ENCODE data around the gene POLA1. TPM values are rescaled to one million over a fixed set of nuclear protein-coding genes. Genes with fewer than 3 reads are reported as not detected.
"Not testable (repeated sequence)": the region's sequence is repeated elsewhere in the genome, so short reads cannot be mapped to it uniquely, and the experiment has no call there.

Gene POLA1
- total RNA-seq (1 to 10 TPM; 8.7 to 9.1 TPM), polyA plus RNA-seq (1 to 10 TPM; 4.9 to 5.4 TPM)

GRCh38 chrX:24693453-24694202 is at the start of gene POLA1:
Gene POLA1 (plus strand): TSS chrX:24693918. CDS start chrX:24693962, 44 bp downstream.
- intact Hi-C loops (cut with micrococcal nuclease): no loop called here
- H3K4me1 ChIP-seq (ENCODE audit: insufficient read depth, low read length): peaks cover 12% of the 10 kb centered on the region
- no peaks in the 10 kb centered on the region for H3K36me3 ChIP-seq (ENCODE audit: insufficient read depth, low read length)
- ChIA-PET CTCF (ENCODE audit: partially characterized antibody) (no interaction called here), POLR2A (ENCODE audit: partially characterized antibody) (no interaction called here)
- Mint-ChIP-seq H3K36me3 (peaks cover 0 to 3% of the 10 kb centered on the region in 2 donors), H3K9me3 (no peaks in the 10 kb centered on the region), H3K4me3 (peak within 1 kb of the TSS; percentile 88 to 92 (median 92)), H3K4me1 (peaks cover 6 to 27% (median 16%) of the 10 kb centered on the region in 4 donors), H3K27me3 (no peaks in the 10 kb centered on the region), H3K27ac (peak within 1 kb of the TSS; percentile 64 to 93 (median 82))
- H3K27ac ChIP-seq (ENCODE audit: low read depth, low read length): peak within 1 kb of the TSS; percentile 28
- H3K9me3 ChIP-seq (ENCODE audit: control insufficient read depth in 1 of 2, low read length in 2 of 2): no peaks in the 10 kb centered on the region
- no peaks in the 10 kb centered on the region for H3K27me3 ChIP-seq (ENCODE audit: insufficient read depth, low read length)
- DNase-seq: peak; percentile 49 to 66 (median 57)
- peak within 1 kb of the TSS; percentile 52 to 67 for H3K4me3 ChIP-seq (ENCODE audit: low read length in 2 of 2)

GRCh38 chrX:24646006-24646405 is 47.7 kb upstream of the POLA1 start:
- Mint-ChIP-seq H3K36me3 (no peaks in the 10 kb centered on the region), H3K4me1 (peaks cover 10 to 15% (median 12%) of the 10 kb centered on the region in 4 donors), H3K27ac (no peak overlapping the region), H3K4me3 (peak overlapping the region in 5 of 8 donors; percentile 21 to 53 (median 33)), H3K9me3 (no peaks in the 10 kb centered on the region), H3K27me3 (peaks cover 10 to 11% of the 10 kb centered on the region in 2 donors)
- H3K9me3 ChIP-seq (ENCODE audit: control insufficient read depth in 1 of 2, low read length in 2 of 2): no peaks in the 10 kb centered on the region
- CTCF ChIA-PET (ENCODE audit: partially characterized antibody): interaction anchor here (1.0 kb wide), 2 partner anchors 10 to 274 kb away, joined by 3 to 4 read pairs; no protein-coding TSS in a partner anchor
- intact Hi-C loops (cut with micrococcal nuclease): no loop called here
- no peaks in the 10 kb centered on the region for H3K27me3 ChIP-seq (ENCODE audit: insufficient read depth, low read length)
- H3K4me3 ChIP-seq (ENCODE audit: low read length in 2 of 2): no peak overlapping the region
- H3K36me3 ChIP-seq (ENCODE audit: insufficient read depth, low read length): no peaks in the 10 kb centered on the region
- DNase-seq: no peak
- H3K4me1 ChIP-seq (ENCODE audit: insufficient read depth, low read length): peaks cover 9% of the 10 kb centered on the region
- H3K27ac ChIP-seq (ENCODE audit: low read depth, low read length): no peak overlapping the region
- POLR2A ChIA-PET (ENCODE audit: partially characterized antibody): interaction anchor here (0.6 kb wide), 1 partner anchor 181 kb away, joined by 3 read pairs; the partner anchor contains the start of gene PDK3

- Histone ChIP-seq H3K9me3 (ENCODE audit: control insufficient read depth in 1 of 2, low read length in 2 of 2) (no peaks in the 10 kb centered on the region), H3K4me1 (ENCODE audit: insufficient read depth, low read length) (peaks cover 9% of the 10 kb centered on the region), H3K27ac (ENCODE audit: low read depth, low read length) (no peak overlapping the region), H3K27me3 (ENCODE audit: insufficient read depth, low read length) (no peaks in the 10 kb centered on the region), H3K36me3 (ENCODE audit: insufficient read depth, low read length) (no peaks in the 10 kb centered on the region), H3K4me3 (ENCODE audit: low read length in 2 of 2) (no peak overlapping the region)
- intact Hi-C loops (cut with micrococcal nuclease): no loop called here
- H3K9me3 Mint-ChIP-seq: no peaks in the 10 kb centered on the region
- H3K4me3 Mint-ChIP-seq: peak overlapping the region; percentile 72 to 87 (median 78)
- H3K4me1 Mint-ChIP-seq: peaks cover 10 to 15% (median 12%) of the 10 kb centered on the region in 4 donors
- H3K27me3 Mint-ChIP-seq: peaks cover 10 to 11% of the 10 kb centered on the region in 2 donors
- H3K36me3 Mint-ChIP-seq: no peaks in the 10 kb centered on the region
- DNase-seq: no peak
- POLR2A ChIA-PET (ENCODE audit: partially characterized antibody): no interaction called here
- CTCF ChIA-PET (ENCODE audit: partially characterized antibody): interaction anchor here (1.0 kb wide), 2 partner anchors 9 to 275 kb away, joined by 3 to 4 read pairs; no protein-coding TSS in a partner anchor
- peak overlapping the region in 5 of 7 donors; percentile 18 to 89 (median 74) for H3K27ac Mint-ChIP-seq
Observed at GRCh38 chrX:24646745-24647182, 47.0 kb upstream of the POLA1 start.

- intact Hi-C loops (cut with micrococcal nuclease): no loop called here
- H3K4me3 ChIP-seq (ENCODE audit: low read length in 2 of 2): no peak within 1 kb of the TSS
- Mint-ChIP-seq H3K36me3 (no peaks in the 10 kb centered on the region), H3K27ac (peak within 1 kb of the TSS in 5 of 7 donors; percentile 18 to 89 (median 74)), H3K4me1 (peaks cover 10 to 15% (median 12%) of the 10 kb centered on the region in 4 donors), H3K4me3 (peak within 1 kb of the TSS; percentile 72 to 87 (median 78)), H3K27me3 (peaks cover 11% of the 10 kb centered on the region in 2 donors), H3K9me3 (no peaks in the 10 kb centered on the region)
- H3K27ac ChIP-seq (ENCODE audit: low read depth, low read length): no peak within 1 kb of the TSS
- H3K4me1 ChIP-seq (ENCODE audit: insufficient read depth, low read length): peaks cover 9% of the 10 kb centered on the region
- H3K36me3 ChIP-seq (ENCODE audit: insufficient read depth, low read length): no peaks in the 10 kb centered on the region
- H3K9me3 ChIP-seq (ENCODE audit: control insufficient read depth in 1 of 2, low read length in 2 of 2): no peaks in the 10 kb centered on the region
- no peaks in the 10 kb centered on the region for H3K27me3 ChIP-seq (ENCODE audit: insufficient read depth, low read length)
- DNase-seq: peak; percentile 45 to 64 (median 52)
- ChIA-PET CTCF (ENCODE audit: partially characterized antibody) (interaction anchor here (1.0 kb wide), 1 partner anchor 276 kb away, joined by 3 read pairs; no protein-coding TSS in a partner anchor), POLR2A (ENCODE audit: partially characterized antibody) (no interaction called here)
Observed at GRCh38 chrX:24647257-24648058, 46.3 kb upstream of the POLA1 start, which contains the start of gene PCYT1B. Gene PCYT1B (minus strand): TSS chrX:24647347. CDS start chrX:24647105, 242 bp downstream.

GRCh38 chrX:24648495-24648894 is 45.2 kb upstream of the POLA1 start:
- no peaks in the 10 kb centered on the region for H3K27me3 ChIP-seq (ENCODE audit: insufficient read depth, low read length)
- ChIA-PET POLR2A (ENCODE audit: partially characterized antibody) (no interaction called here), CTCF (ENCODE audit: partially characterized antibody) (no interaction called here)
- Mint-ChIP-seq H3K9me3 (no peaks in the 10 kb centered on the region), H3K4me1 (peaks cover 10 to 15% (median 12%) of the 10 kb centered on the region in 4 donors), H3K4me3 (no peak overlapping the region), H3K27me3 (peaks cover 11% of the 10 kb centered on the region in 2 donors), H3K36me3 (no peaks in the 10 kb centered on the region), H3K27ac (no peak overlapping the region)
- H3K36me3 ChIP-seq (ENCODE audit: insufficient read depth, low read length): no peaks in the 10 kb centered on the region
- H3K27ac ChIP-seq (ENCODE audit: low read depth, low read length): no peak overlapping the region
- intact Hi-C loops (cut with micrococcal nuclease): no loop called here
- DNase-seq: no peak
- H3K4me1 ChIP-seq (ENCODE audit: insufficient read depth, low read length): peaks cover 9% of the 10 kb centered on the region
- H3K9me3 ChIP-seq (ENCODE audit: control insufficient read depth in 1 of 2, low read length in 2 of 2): no peaks in the 10 kb centered on the region
- no peak overlapping the region for H3K4me3 ChIP-seq (ENCODE audit: low read length in 2 of 2)

GRCh38 chrX:24651783-24652182 is 41.9 kb upstream of the POLA1 start:
- ChIA-PET POLR2A (ENCODE audit: partially characterized antibody) (no interaction called here), CTCF (ENCODE audit: partially characterized antibody) (no interaction called here)
- Mint-ChIP-seq H3K27me3 (peaks cover 9 to 11% of the 10 kb centered on the region in 2 donors), H3K36me3 (no peaks in the 10 kb centered on the region), H3K4me3 (no peak overlapping the region), H3K4me1 (peaks cover 6 to 11% (median 10%) of the 10 kb centered on the region in 4 donors), H3K27ac (no peak overlapping the region), H3K9me3 (no peaks in the 10 kb centered on the region)
- H3K9me3 ChIP-seq (ENCODE audit: control insufficient read depth in 1 of 2, low read length in 2 of 2): no peaks in the 10 kb centered on the region
- peaks cover 7% of the 10 kb centered on the region for H3K4me1 ChIP-seq (ENCODE audit: insufficient read depth, low read length)
- no peak for DNase-seq
- intact Hi-C loops (cut with micrococcal nuclease): no loop called here
- no peak overlapping the region for H3K4me3 ChIP-seq (ENCODE audit: low read length in 2 of 2)
- no peaks in the 10 kb centered on the region for H3K27me3 ChIP-seq (ENCODE audit: insufficient read depth, low read length)
- no peaks in the 10 kb centered on the region for H3K36me3 ChIP-seq (ENCODE audit: insufficient read depth, low read length)
- H3K27ac ChIP-seq (ENCODE audit: low read depth, low read length): no peak overlapping the region

- H3K27me3 ChIP-seq (ENCODE audit: insufficient read depth, low read length); H3K9me3 Mint-ChIP-seq; H3K27ac ChIP-seq (ENCODE audit: low read depth, low read length); H3K4me3 ChIP-seq (ENCODE audit: low read length in 2 of 2); H3K27ac Mint-ChIP-seq; H3K36me3 Mint-ChIP-seq; H3K4me1 ChIP-seq (ENCODE audit: insufficient read depth, low read length); POLR2A ChIA-PET (ENCODE audit: partially characterized antibody); H3K9me3 ChIP-seq (ENCODE audit: control insufficient read depth in 1 of 2, low read length in 2 of 2); H3K36me3 ChIP-seq (ENCODE audit: insufficient read depth, low read length); H3K4me3 Mint-ChIP-seq; H3K4me1 Mint-ChIP-seq; H3K27me3 Mint-ChIP-seq; DNase-seq; intact Hi-C loops (cut with micrococcal nuclease): not testable (repeated sequence)
- CTCF ChIA-PET (ENCODE audit: partially characterized antibody): interaction anchor here (0.8 kb wide), 1 partner anchor 9 kb away, joined by 4 read pairs; no protein-coding TSS in a partner anchor
Observed at GRCh38 chrX:24655679-24656078, 38.0 kb upstream of the POLA1 start.

Data from CD4-positive, alpha-beta memory T cell (primary cell).